CD14-positive monocyte (primary cell): Measurements from ENCODE around the gene HLA-DRB1. TPM values are rescaled to one million over a fixed set of nuclear protein-coding genes. Genes with fewer than 3 reads are reported as not detected.

Experiments
- DNase-seq, 3 donors: peaks; one replicate each; pipeline ENCODE4 v3.0.0-alpha.2; 2011 to 2022
- H2AFZ ChIP-seq: 2 replicates; pipeline ENCODE4 v1.6.0; 2012; ENCODE audit warnings: mild to moderate bottlenecking, low read depth, low read length, inconsistent platforms; ENCODE audit not compliant: insufficient read depth, poor library complexity, severe bottlenecking
- H3K27ac ChIP-seq, 2 donors: 1 replicate in 1 of 2; 2 replicates in 1 of 2; pipeline ENCODE4 v1.5.1; 2012 to 2013; ENCODE audit warnings: low read length in 2 of 2, control low read depth in 1 of 2, inconsistent platforms in 1 of 2, low read depth in 1 of 2, mild to moderate bottlenecking in 1 of 2
- H3K27me3 ChIP-seq, 2 donors: one replicate each; pipeline versions ENCODE4 v1.6.0 to v1.6.1; 2011 to 2013; ENCODE audit warnings: low read length in 2 of 2; ENCODE audit not compliant: control insufficient read depth in 2 of 2, insufficient read depth in 2 of 2
- H3K36me3 ChIP-seq, 2 donors: replicated peaks in 1 of 2; 1 replicate in 1 of 2; 2 replicates in 1 of 2; pipeline versions ENCODE4 v1.5.1 to v1.6.1; 2012 to 2013; ENCODE audit warnings: low read length in 2 of 2, control low read depth in 1 of 2, inconsistent platforms in 1 of 2, mild to moderate bottlenecking in 1 of 2; ENCODE audit not compliant: insufficient read depth in 2 of 2, control insufficient read depth in 1 of 2
- H3K4me1 ChIP-seq, 2 donors: 1 replicate in 1 of 2; 2 replicates in 1 of 2; pipeline versions ENCODE4 v1.5.1 to v1.6.1; 2012 to 2013; ENCODE audit warnings: low read length in 2 of 2, control low read depth in 1 of 2, inconsistent platforms in 1 of 2, mild to moderate bottlenecking in 1 of 2, moderate library complexity in 1 of 2; ENCODE audit not compliant: insufficient read depth in 2 of 2, control insufficient read depth in 1 of 2
- H3K4me2 ChIP-seq: replicated peaks from 2 replicates; pipeline ENCODE3; 2012; ENCODE audit warnings: low read length, moderate library complexity, mild to moderate bottlenecking; ENCODE audit not compliant: poor library complexity, severe bottlenecking; ENCODE audit errors: extremely low read depth
- H3K4me3 ChIP-seq, 3 experiments: fragments of 200-600 bp in 1 of 3; sonication (generic) in 1 of 3; replicated peaks in 1 of 3; 1 replicate in 2 of 3; 2 replicates in 1 of 3; pipeline ENCODE4 v1.5.1; 2011 to 2013; ENCODE audit warnings: low read length in 3 of 3, mild to moderate bottlenecking in 3 of 3, control low read depth in 2 of 3, low read depth in 2 of 3, inconsistent platforms in 1 of 3, moderate library complexity in 1 of 3
- H3K79me2 ChIP-seq: 2 replicates; pipeline ENCODE4 v1.6.0; 2012; ENCODE audit warnings: mild to moderate bottlenecking, control low read depth, inconsistent platforms, low read length, moderate library complexity; ENCODE audit not compliant: insufficient read depth
- H3K9ac ChIP-seq: 2 replicates; pipeline ENCODE4 v1.6.0; 2017; ENCODE audit warnings: low read length, mild to moderate bottlenecking; ENCODE audit not compliant: insufficient read depth, poor library complexity, severe bottlenecking
- H3K9me3 ChIP-seq, 2 donors: replicated peaks in 1 of 2; 1 replicate in 1 of 2; 2 replicates in 1 of 2; pipeline versions ENCODE4 v1.5.1 to v1.6.1; 2012 to 2013; ENCODE audit warnings: low read length in 2 of 2, control low read depth in 1 of 2; ENCODE audit not compliant: control insufficient read depth in 1 of 2, insufficient read depth in 1 of 2
- H4K20me1 ChIP-seq: 2 replicates; pipeline ENCODE4 v1.6.0; 2012; ENCODE audit warnings: mild to moderate bottlenecking, low read length, control low read depth, moderate library complexity; ENCODE audit not compliant: insufficient read depth
- H3K27ac Mint-ChIP-seq, 7 donors: one replicate each; pipeline ENCODE4 v1.8.0; 2020; ENCODE audit warnings: mild to moderate bottlenecking in 7 of 7, mixed read lengths in 7 of 7, moderate library complexity in 6 of 7, inconsistent platforms in 2 of 7
- H3K27me3 Mint-ChIP-seq, 3 donors: one replicate each; pipeline ENCODE4 v1.8.0; 2021 to 2022; ENCODE audit warnings: low read depth in 3 of 3, mild to moderate bottlenecking in 3 of 3, mixed read lengths in 3 of 3, moderate library complexity in 3 of 3, inconsistent platforms in 1 of 3
- H3K36me3 Mint-ChIP-seq, 2 donors: one replicate each; pipeline ENCODE4 v1.8.0; 2020; ENCODE audit warnings: mixed read lengths in 2 of 2, inconsistent platforms in 1 of 2, mild to moderate bottlenecking in 1 of 2
- H3K4me1 Mint-ChIP-seq: one replicate; pipeline ENCODE4 v1.8.0; 2020; ENCODE audit warnings: mild to moderate bottlenecking, mixed read lengths
- H3K4me3 Mint-ChIP-seq, 2 donors: one replicate each; pipeline ENCODE4 v1.8.0; 2020; ENCODE audit warnings: mild to moderate bottlenecking in 2 of 2, mixed read lengths in 2 of 2, moderate library complexity in 1 of 2
- H3K9me3 Mint-ChIP-seq, 7 donors: one replicate each; pipeline ENCODE4 v1.8.0; 2020 to 2022; ENCODE audit warnings: mixed read lengths in 7 of 7, mild to moderate bottlenecking in 6 of 7, moderate library complexity in 6 of 7, inconsistent platforms in 2 of 7
- CTCF ChIP-seq: fragments of 200-600 bp; IDR thresholded peaks from one replicate; pipeline ENCODE4 v1.8.0; 2022; ENCODE audit warnings: antibody characterized with exemption, mild to moderate bottlenecking
- WGBS: methylation state at CpG from one replicate; pipeline ENCODE4 v1.1.5; 2013; ENCODE audit warnings: missing lambda C conversion rate; ENCODE audit not compliant: insufficient coverage; 5-methylcytosine and 5-hydroxymethylcytosine counted together
- intact Hi-C, 2 donors: fragments of 100-400 bp; cut with micrococcal nuclease; formaldehyde crosslinking; loops; one replicate each; pipeline versions ENCODE4 v1.15.0 to v1.15.1; 2023
- polyA plus RNA-seq, 3 donors: library from polyadenylated mRNA; depleted of rRNA in 1 of 3; unstranded in 2 of 3; stranded (reverse) in 1 of 3; fragments of 300-500 nt in 2 of 3; fragments of >200 nt in 1 of 3; fragmentation: Illumina TruSeq in 2 of 3; gene quantifications; 1 replicate in 2 of 3; 2 replicates in 1 of 3; pipeline ENCODE4 v1.2.3, GENCODE V29; 2012 to 2021

Gene HLA-DRB1
- polyA plus RNA-seq, 3 donors = 928 to 2,792 (median 2,645) TPM

- H3K4me1 Mint-ChIP-seq = peaks cover 12% of the 10 kb centered on the region
- H3K9me3 Mint-ChIP-seq = no peaks in the 10 kb centered on the region
- no peak overlapping the region for H3K4me3 Mint-ChIP-seq
- Histone ChIP-seq H3K4me3 (no peak overlapping the region), H3K9me3 (no peaks in the 10 kb centered on the region), H3K27me3 (no peaks in the 10 kb centered on the region), H3K9ac (no peak overlapping the region), H4K20me1 (no peaks in the 10 kb centered on the region), H3K36me3 (peaks cover 11 to 25% of the 10 kb centered on the region in 2 donors), H3K27ac (no peak overlapping the region), H3K4me1 (no peaks in the 10 kb centered on the region), H3K4me2 (no peak overlapping the region), H3K79me2 (peaks cover 4% of the 10 kb centered on the region), H2AFZ (no peak overlapping the region)
- peak overlapping the region in 2 of 7 donors; percentile 39 to 42 for H3K27ac Mint-ChIP-seq
- H3K27me3 Mint-ChIP-seq = peaks cover 0 to 5% (median 0%) of the 10 kb centered on the region in 3 donors
- peaks cover 2 to 39% of the 10 kb centered on the region in 2 donors for H3K36me3 Mint-ChIP-seq
- intact Hi-C loops = no loop called here
- no peak for TF ChIP-seq CTCF
- no CpG with 5 or more reads among the region's 9 CpGs for WGBS
- no peak for DNase-seq
Measured at GRCh38 chr6:32554116-32554965, 35.3 kb downstream of the HLA-DRB1 start.

- no peaks in the 10 kb centered on the region for H4K20me1 ChIP-seq
- no peak overlapping the region for H3K9ac ChIP-seq
- H3K27ac Mint-ChIP-seq = peak overlapping the region in 1 of 7 donors; percentile 79
- no peak overlapping the region for H3K4me3 ChIP-seq
- no peak overlapping the region for H3K4me3 Mint-ChIP-seq
- peaks cover 11 to 25% of the 10 kb centered on the region in 2 donors for H3K36me3 ChIP-seq
- no peak overlapping the region for H3K27ac ChIP-seq
- H3K4me2 ChIP-seq = no peak overlapping the region
- peaks cover 0 to 4% (median 0%) of the 10 kb centered on the region in 3 donors for H3K27me3 Mint-ChIP-seq
- no peaks in the 10 kb centered on the region for H3K4me1 ChIP-seq
- no peaks in the 10 kb centered on the region for H3K27me3 ChIP-seq
- no peaks in the 10 kb centered on the region for H3K9me3 ChIP-seq
- no peak for TF ChIP-seq CTCF
- intact Hi-C loops = no loop called here
- no peak for DNase-seq
- peaks cover 0 to 3% (median 0%) of the 10 kb centered on the region in 7 donors for H3K9me3 Mint-ChIP-seq
- H2AFZ ChIP-seq = no peak overlapping the region
- WGBS = no CpG with 5 or more reads among the region's 5 CpGs
- H3K79me2 ChIP-seq = no peaks in the 10 kb centered on the region
- H3K36me3 Mint-ChIP-seq = peaks cover 0 to 30% of the 10 kb centered on the region in 2 donors
- H3K4me1 Mint-ChIP-seq = peaks cover 6% of the 10 kb centered on the region
Measured at GRCh38 chr6:32553037-32553742, 36.5 kb downstream of the HLA-DRB1 start.
